HAP-1 (cell line): Measurements from ENCODE around the gene MROH7.

Experiments
- DNase-seq, 2 experiments: peaks; one replicate each; pipeline ENCODE4 v3.0.0-alpha.2; 2016 to 2020; ENCODE audit warnings: low spot score in 2 of 2
- H3K27me3 ChIP-seq: fragments of 250-450 bp; sonication (Bioruptor Pico); 2 replicates; pipeline ENCODE4 v1.5.1; 2020; ENCODE audit warnings: low read depth, mild to moderate bottlenecking, moderate library complexity
- H3K36me3 ChIP-seq: fragments of 250-450 bp; sonication (Bioruptor Pico); replicated peaks from 2 replicates; pipeline ENCODE4 v1.5.1; 2020; ENCODE audit warnings: mild to moderate bottlenecking
- H3K4me1 ChIP-seq: fragments of 250-450 bp; sonication (Bioruptor Pico); 2 replicates; pipeline ENCODE4 v1.5.1; 2020; ENCODE audit warnings: mild to moderate bottlenecking
- H3K4me3 ChIP-seq: fragments of 250-450 bp; sonication (Bioruptor Pico); 2 replicates; pipeline ENCODE4 v1.5.1; 2020; ENCODE audit warnings: mild to moderate bottlenecking, moderate library complexity
- H3K9me3 ChIP-seq: fragments of 250-450 bp; sonication (Bioruptor Pico); 2 replicates; pipeline ENCODE4 v1.5.1; 2020; ENCODE audit warnings: mild to moderate bottlenecking, moderate library complexity
- in situ Hi-C: fragments of 300-500 bp; cut with MboI; formaldehyde crosslinking; loops from 3 replicates; pipeline ENCODE4 v1.14.3; 2020; ENCODE audit warnings: low sequenced_read_pairs, inconsistent platforms, mixed read lengths

The MROH7 gene

DNA sequence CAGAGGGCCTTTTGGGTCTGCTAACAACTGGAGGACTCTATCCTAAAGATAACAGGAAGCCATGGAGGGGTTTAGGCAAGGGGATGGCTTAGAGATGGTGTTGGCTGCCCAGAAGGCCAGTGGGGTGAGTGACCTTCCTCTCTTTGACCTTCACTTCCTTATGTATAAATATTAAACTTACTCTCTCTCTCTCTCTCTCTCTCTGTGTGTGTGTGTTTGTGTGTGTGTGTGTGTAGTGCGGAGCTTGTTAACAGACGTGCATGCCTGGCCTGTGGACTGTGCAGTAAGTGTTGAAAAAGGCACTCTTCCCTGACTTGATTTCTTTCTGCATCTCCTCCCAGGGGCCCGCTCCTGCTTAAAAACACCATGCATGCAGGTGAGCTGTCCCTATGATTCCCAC lies 10.0 kb downstream of the MROH7 start:
- no peak for DNase-seq
- H3K27me3 ChIP-seq: no peaks in the 10 kb centered on the region
- no peaks in the 10 kb centered on the region for H3K4me1 ChIP-seq
- in situ Hi-C loops: no loop called here
- no peaks in the 10 kb centered on the region for H3K9me3 ChIP-seq
- H3K4me3 ChIP-seq: no peak overlapping the region
- no peaks in the 10 kb centered on the region for H3K36me3 ChIP-seq

DNA sequence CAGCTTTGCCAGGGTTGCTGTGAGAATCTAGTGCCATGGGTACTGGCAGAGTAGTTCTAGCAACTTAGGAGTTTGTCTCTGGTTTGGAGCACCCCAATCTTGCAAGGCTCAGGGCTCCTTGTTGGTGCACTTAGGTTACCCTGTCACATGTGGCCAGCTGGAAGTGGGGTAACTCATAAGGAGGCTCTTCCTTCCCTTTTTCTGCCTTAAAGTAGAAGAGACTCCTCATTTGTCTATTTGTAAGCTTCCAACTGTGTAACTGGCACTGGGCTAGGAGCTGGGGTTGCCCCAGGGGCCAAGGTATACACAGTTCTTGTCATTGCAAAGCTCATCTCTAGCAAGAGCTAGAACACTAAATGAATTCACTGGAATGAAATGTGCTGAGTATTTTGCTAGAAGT lies 10.6 kb downstream of the MROH7 start:
- no peak for DNase-seq
- in situ Hi-C loops: no loop called here
- no peak overlapping the region for H3K4me3 ChIP-seq
- no peaks in the 10 kb centered on the region for H3K27me3 ChIP-seq
- no peaks in the 10 kb centered on the region for H3K36me3 ChIP-seq
- H3K9me3 ChIP-seq: no peaks in the 10 kb centered on the region
- no peaks in the 10 kb centered on the region for H3K4me1 ChIP-seq

DNA sequence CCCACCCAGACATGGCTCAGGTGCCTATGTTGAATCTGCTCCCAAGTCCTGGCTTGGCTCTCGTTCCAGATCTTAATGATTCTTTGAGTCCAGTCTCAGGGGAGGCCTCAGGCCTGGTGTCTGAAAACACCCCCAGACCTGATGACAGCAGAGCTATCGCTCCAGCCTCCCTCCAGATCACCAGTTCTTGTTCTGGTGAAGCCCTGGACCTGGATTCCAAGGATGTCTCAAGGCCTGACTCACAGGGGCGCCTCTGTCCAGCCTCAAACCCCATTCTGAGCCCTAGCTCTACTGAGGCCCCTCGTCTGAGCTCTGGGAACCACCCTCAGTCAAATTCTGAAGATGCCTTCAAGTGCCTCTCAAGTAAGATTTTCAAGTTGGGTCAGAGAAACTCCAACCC lies 11.4 kb downstream of the MROH7 start:
- H3K27me3 ChIP-seq: no peaks in the 10 kb centered on the region
- H3K9me3 ChIP-seq: no peaks in the 10 kb centered on the region
- DNase-seq: no peak
- H3K4me1 ChIP-seq: no peaks in the 10 kb centered on the region
- no peak overlapping the region for H3K4me3 ChIP-seq
- in situ Hi-C loops: no loop called here
- no peaks in the 10 kb centered on the region for H3K36me3 ChIP-seq

DNA sequence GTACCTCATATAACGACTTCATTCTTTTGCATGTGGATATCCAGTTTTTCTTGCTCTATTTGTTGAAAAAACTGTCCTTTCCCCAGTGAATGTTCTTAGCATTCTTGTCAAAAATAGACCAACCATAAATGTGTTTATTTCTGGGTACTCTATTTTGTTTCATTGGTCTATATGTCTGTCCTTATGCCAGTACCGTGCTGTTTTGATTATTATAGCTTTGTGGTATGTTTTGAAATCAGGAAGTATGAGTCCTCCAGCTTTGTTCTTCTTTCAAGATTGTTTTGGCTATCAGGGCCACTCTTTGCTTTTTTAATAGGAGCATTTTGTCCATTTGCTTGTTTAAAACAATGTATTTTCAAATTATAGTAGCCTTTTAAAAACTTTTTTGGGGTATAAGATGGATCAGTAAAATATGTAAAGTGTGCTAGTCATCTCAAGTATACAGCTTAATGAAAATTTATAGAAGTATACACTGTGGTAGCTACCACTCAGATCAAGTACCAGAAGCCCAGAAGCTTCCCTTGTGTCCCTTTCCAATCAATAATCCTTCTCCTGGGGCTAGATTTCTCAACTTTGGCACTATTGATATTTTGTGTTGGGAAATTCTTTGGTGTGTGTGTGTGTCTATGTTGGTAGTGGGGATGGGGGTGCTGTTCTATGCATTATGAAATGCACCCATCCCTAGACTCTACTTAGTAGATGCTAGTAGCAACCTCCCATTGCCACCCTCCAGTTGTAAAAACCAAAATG lies 16.8 kb downstream of the MROH7 start:
- H3K27me3 ChIP-seq: no peaks in the 10 kb centered on the region
- H3K4me1 ChIP-seq: peaks cover 3% of the 10 kb centered on the region; the same call in 1 of the 2 replicates
- no peak for DNase-seq
- no peaks in the 10 kb centered on the region for H3K36me3 ChIP-seq
- in situ Hi-C loops: no loop called here
- H3K4me3 ChIP-seq: no peak overlapping the region
- no peaks in the 10 kb centered on the region for H3K9me3 ChIP-seq

DNA sequence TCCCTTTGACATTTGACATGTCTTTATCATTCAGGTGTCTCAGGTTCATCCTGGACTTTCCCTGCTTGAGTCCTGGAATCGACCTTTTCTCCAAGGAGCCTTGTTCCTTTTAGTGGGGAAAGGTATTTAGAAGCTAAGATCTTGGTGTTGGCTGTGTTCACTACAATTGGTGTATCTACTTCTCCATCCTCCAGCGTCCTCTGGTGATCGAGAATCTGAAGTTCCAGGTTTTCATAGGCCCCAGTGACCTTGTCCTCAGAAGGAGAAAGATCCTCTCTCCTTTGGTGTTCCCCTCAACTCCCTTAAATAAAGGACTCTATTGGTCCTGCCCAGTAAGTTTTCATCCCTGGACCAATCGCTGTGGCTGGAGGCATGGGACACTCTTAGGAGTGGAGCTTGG lies 22.1 kb downstream of the MROH7 start:
- no peak overlapping the region for H3K4me3 ChIP-seq
- H3K9me3 ChIP-seq: no peaks in the 10 kb centered on the region
- in situ Hi-C loops: no loop called here
- H3K36me3 ChIP-seq: no peaks in the 10 kb centered on the region
- H3K4me1 ChIP-seq: peaks cover 3% of the 10 kb centered on the region; the same call in 1 of the 2 replicates
- no peak for DNase-seq
- no peaks in the 10 kb centered on the region for H3K27me3 ChIP-seq

DNA sequence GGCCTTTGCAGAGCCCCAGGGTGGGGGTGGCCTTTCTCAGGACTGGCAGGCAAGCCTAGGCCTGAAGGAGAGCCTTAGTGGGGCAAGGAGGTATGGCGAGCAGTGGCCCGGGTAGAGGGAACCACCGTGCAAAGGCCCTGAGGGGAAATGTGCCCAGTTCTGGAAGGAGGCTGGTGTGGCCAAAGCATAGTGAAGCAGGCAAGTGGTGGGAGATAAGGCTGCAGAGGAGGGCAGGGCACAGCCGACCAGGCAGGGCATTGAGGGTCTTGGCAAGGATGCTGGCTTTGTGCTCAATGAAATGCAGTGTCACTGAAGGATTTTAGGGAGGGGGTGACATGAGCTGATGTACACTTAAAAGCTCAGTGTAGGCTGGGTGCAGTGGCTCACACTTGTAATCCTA lies 22.8 kb downstream of the MROH7 start:
- Histone ChIP-seq H3K36me3 (no peaks in the 10 kb centered on the region), H3K4me3 (no peak overlapping the region)
- in situ Hi-C loops: no loop called here

DNA sequence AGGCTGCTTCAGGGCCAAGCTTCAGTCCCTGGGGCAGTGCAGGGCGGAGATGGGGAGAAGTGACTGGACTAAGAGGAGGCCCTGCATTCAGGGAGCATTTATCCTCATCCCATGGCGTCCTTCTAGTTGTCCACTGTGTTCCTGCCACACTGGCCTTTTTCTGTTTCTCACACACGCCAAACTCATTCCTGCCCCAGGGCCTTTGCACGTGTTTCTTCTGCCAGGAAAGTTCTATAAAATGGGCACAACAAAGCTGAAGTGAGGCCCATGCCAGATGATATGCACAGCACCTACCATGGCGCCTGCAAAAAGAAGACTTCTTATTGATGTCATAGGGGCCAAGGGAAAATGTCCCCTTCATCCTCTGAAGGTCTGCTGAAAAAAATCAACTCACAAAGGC lies 24.3 kb downstream of the MROH7 start:
- no peaks in the 10 kb centered on the region for H3K9me3 ChIP-seq
- no peaks in the 10 kb centered on the region for H3K27me3 ChIP-seq
- H3K36me3 ChIP-seq: no peaks in the 10 kb centered on the region
- no peak overlapping the region for H3K4me3 ChIP-seq
- no peaks in the 10 kb centered on the region for H3K4me1 ChIP-seq
- DNase-seq: no peak
- in situ Hi-C loops: no loop called here

More for the DNA sequence above, 22.8 kb downstream of the MROH7 start:
- H3K4me1 ChIP-seq: peaks cover 3% of the 10 kb centered on the region; the same call in 1 of the 2 replicates
- DNase-seq: no peak
- H3K27me3 ChIP-seq: no peaks in the 10 kb centered on the region
- H3K9me3 ChIP-seq: no peaks in the 10 kb centered on the region

DNA sequence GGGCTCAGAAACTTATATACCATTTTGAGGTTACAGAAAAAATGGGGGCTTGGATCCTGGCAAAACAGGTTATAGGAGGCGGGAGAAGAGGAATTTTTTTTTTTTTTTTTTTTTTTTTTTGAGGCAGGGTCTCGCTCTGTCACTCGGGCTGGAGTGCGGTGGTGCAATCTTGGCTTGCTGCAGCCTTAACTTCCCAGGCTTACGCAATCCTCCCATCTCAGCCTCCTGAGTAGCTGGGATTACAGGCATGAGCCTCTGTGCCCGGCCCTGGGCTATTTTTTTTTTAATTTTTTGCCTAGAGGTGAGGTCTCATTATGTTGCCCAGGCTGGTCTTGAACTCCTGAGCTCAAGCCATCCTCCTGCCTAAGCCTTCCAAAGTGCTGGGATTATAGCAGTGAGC lies 24.7 kb downstream of the MROH7 start:
- no peaks in the 10 kb centered on the region for H3K36me3 ChIP-seq
- in situ Hi-C loops: no loop called here
- H3K4me1 ChIP-seq: no peaks in the 10 kb centered on the region
- H3K27me3 ChIP-seq: no peaks in the 10 kb centered on the region
- no peak overlapping the region for H3K4me3 ChIP-seq
- H3K9me3 ChIP-seq: no peaks in the 10 kb centered on the region
- DNase-seq: no peak

DNA sequence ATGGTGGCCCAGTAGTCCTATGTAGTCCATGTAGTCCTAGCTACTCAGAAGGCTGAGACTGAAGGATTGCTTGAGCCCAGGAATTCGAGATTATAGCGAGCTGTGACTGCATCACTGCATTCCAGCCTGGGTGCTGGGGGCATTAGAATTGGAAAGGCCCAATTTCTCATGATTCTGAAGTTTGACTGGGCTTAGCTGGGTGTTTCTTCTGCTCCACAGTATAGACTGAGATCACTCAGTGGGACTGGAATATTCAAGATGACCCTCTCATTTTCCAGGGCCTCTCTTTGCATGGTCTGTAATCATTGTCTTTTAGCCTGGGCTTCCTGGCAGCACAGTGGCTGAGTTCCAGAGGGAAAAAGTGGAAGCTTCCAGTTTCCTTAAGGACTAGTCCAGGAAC lies 26.2 kb downstream of the MROH7 start:
- Histone ChIP-seq H3K9me3 (no peaks in the 10 kb centered on the region), H3K4me3 (no peak overlapping the region), H3K36me3 (no peaks in the 10 kb centered on the region), H3K27me3 (no peaks in the 10 kb centered on the region), H3K4me1 (no peaks in the 10 kb centered on the region)
- DNase-seq: no peak
- in situ Hi-C loops: no loop called here

DNA sequence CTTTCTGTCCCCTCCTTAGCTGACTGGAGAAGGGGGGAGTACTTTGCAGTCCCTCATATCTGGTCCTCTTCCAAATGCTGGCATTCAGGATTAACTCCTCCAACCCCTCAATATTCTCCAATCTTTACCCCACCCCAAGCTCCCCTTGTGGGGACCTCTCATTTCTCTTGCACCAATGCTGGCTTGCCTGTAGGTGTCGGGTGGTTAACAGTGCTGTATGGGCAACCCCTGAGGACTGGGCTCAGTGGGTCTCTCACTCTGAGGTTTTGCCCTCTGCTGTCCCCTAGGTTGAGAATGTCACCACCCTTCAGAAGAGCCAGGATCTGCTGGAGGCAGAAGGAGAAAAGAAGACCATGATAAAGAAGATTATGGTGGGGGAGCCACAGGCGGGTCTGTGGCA lies 27.0 kb downstream of the MROH7 start:
- H3K36me3 ChIP-seq: no peaks in the 10 kb centered on the region
- H3K4me1 ChIP-seq: no peaks in the 10 kb centered on the region
- H3K4me3 ChIP-seq: no peak overlapping the region
- H3K9me3 ChIP-seq: no peaks in the 10 kb centered on the region
- no peaks in the 10 kb centered on the region for H3K27me3 ChIP-seq
- in situ Hi-C loops: no loop called here
- no peak for DNase-seq

DNA sequence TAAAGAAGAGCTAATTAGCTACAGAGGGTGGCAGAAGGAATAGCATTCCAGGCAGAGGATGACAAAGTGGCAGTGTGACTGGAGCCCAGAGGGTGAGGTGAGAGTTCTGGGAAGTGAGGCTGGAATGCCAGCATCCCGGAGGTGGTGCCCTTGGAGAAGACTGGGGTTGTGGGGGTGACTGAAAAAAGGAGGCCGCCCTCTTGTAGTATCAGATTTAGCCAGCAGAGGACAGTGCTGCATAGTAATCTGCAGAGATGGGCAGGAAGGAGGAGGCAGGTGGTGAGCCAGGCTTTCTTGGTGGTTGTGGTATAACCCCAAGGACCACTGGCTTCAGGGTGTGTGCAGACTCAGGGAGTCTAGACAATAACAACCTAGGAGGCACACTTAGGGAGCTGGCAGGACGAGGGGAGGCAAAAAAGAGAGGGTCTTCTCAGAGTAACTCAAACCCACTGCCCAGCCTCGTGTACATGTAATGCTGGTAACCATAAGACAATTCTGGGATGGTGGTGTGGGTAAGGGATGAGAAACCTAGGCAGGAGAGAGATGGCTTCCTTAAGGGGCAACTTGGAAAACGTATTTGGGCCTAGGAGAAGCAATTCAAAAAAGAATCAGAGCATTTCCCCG lies 30.5 kb downstream of the MROH7 start:
- H3K4me1 ChIP-seq: no peaks in the 10 kb centered on the region
- no peaks in the 10 kb centered on the region for H3K27me3 ChIP-seq
- H3K4me3 ChIP-seq: no peak overlapping the region
- H3K36me3 ChIP-seq: no peaks in the 10 kb centered on the region
- peak; percentile 25 to 79 for DNase-seq
- no peaks in the 10 kb centered on the region for H3K9me3 ChIP-seq
- in situ Hi-C loops: no loop called here

DNA sequence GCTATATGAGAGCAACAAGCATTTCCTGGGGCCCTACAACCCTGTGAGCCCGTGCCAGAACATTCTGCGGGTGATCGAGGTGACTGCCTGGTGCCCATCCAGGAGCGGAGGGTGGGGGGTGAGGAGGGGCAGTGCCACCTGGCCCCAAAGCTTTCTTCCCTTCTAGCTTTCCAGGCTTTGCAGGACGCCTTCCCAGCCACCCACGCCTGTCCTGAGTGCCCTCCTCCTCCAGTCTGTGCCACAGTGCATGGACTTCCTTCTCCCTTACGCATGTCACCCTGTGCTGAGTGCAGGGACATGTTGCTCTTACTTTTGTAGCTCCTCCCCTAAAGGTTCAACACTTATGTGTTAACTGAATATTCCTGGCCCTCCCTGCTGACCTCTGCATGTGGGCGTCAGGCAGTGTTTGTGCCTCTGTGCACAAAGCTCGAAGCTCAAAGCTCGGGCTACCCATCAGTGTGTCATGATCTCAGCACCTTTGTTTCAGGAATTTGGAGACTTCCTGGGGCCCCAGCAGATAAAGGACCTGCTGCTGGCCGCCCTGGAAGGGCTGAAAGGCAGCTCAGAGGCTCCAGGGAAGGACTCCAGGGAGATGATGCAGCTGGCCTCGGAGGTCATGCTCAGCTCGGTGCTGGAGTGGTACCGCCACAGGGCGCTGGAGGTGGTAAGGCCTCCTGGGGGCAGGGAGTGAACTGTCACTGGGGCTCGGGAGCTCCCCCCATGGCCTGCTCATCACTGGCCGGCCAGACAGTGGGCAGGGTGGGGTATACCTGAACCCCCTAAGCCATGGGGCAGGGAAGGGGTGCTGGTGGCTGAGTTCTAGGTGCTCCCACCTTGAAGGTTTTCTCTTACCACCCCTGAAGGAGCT lies 37.4 kb downstream of the MROH7 start:
- no peaks in the 10 kb centered on the region for H3K36me3 ChIP-seq
- no peak overlapping the region for H3K4me3 ChIP-seq
- H3K9me3 ChIP-seq: no peaks in the 10 kb centered on the region
- peaks cover 8% of the 10 kb centered on the region; the same call in 1 of the 2 replicates for H3K27me3 ChIP-seq
- no peak for DNase-seq
- no peaks in the 10 kb centered on the region for H3K4me1 ChIP-seq
- in situ Hi-C loops: no loop called here

DNA sequence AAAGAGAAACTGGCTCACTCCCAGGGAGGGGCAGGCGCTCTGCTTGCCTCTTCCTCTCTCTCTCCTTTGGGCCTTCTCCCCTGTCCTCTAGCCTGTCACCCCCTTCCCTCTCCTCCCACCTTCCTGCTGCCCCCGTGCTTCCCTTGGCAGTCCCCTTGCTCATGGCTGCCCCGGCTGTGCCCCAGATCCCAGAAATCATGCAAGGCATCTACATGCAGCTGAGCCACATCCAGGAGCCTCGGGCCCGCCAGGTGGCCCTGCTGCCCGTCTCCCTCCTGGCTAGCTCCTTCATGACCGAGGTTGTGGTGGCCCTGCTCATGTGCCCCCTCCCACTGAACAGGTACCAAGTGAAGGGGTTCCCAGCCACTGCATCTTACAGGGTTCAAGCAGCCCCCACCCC lies 38.1 kb downstream of the MROH7 start:
- no peak overlapping the region for H3K4me3 ChIP-seq
- H3K36me3 ChIP-seq: no peaks in the 10 kb centered on the region
- in situ Hi-C loops: no loop called here
- DNase-seq: no peak
- no peaks in the 10 kb centered on the region for H3K9me3 ChIP-seq
- peaks cover 8% of the 10 kb centered on the region; the same call in 1 of the 2 replicates for H3K27me3 ChIP-seq
- no peaks in the 10 kb centered on the region for H3K4me1 ChIP-seq

DNA sequence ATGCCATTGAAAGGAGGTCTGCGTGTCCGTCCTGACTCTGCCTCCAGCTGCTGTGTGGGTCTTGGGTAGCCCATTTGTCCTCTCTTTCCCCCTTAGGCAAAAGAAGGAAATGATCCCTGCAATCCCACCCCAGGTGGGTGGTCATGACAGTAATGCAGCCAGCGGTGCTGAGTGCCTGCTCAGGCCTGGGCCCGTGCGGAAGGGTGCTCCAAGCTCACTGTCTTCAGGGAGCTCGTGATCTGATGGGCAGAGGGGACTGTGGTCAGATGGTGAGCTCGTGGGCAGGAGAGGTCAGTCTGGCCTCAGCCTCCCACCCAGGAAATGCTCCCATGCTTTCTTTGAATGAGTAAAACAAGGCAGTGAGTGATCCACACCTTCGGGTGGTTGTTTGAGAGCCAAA lies 38.8 kb downstream of the MROH7 start:
- no peaks in the 10 kb centered on the region for H3K4me1 ChIP-seq
- in situ Hi-C loops: no loop called here
- peaks cover 8% of the 10 kb centered on the region; the same call in 1 of the 2 replicates for H3K27me3 ChIP-seq
- H3K9me3 ChIP-seq: no peaks in the 10 kb centered on the region
- no peak overlapping the region for H3K4me3 ChIP-seq
- DNase-seq: no peak
- H3K36me3 ChIP-seq: no peaks in the 10 kb centered on the region
